GM12878 (cell line): ENCODE results near the gene CREB3L4. TPM values are rescaled to one million over a fixed set of nuclear protein-coding genes. Genes with fewer than 3 reads are reported as not detected.
A peak's percentile ranks its signal among the peaks of the same experiment; 100 is the strongest.

Source experiments
- BMI1 ChIP-seq: fragments of 450-650 bp; IDR thresholded peaks from 2 replicates; pipeline ENCODE4 v1.6.1; 2016; ENCODE audit warnings: mild to moderate bottlenecking, moderate library complexity, borderline replicate concordance
- CBX5 ChIP-seq: sonication (generic); IDR thresholded peaks from 2 replicates; pipeline ENCODE4 v1.6.1; 2016; ENCODE audit warnings: low read depth, moderate library complexity, mild to moderate bottlenecking, inconsistent platforms
- CREB1 ChIP-seq: IDR thresholded peaks from 2 replicates; pipeline ENCODE4 v1.6.1; 2012; ENCODE audit warnings: low read depth, mild to moderate bottlenecking, inconsistent platforms
- EZH2 ChIP-seq: IDR thresholded peaks from 2 replicates; pipeline ENCODE4 v1.6.1; 2012; ENCODE audit warnings: low read depth, mild to moderate bottlenecking, control low read depth, inconsistent platforms, low read length, borderline replicate concordance; ENCODE audit not compliant: control insufficient read depth
- FOXK2 ChIP-seq: fragments of 450-650 bp; IDR thresholded peaks from 2 replicates; pipeline ENCODE4 v1.6.1; 2017; ENCODE audit warnings: mild to moderate bottlenecking, moderate library complexity
- IRF3 ChIP-seq: fragments of 450-650 bp; IDR thresholded peaks from 2 replicates; pipeline ENCODE4 v1.6.1; 2014; ENCODE audit warnings: mild to moderate bottlenecking
- IRF5 ChIP-seq: fragments of 450-650 bp; IDR thresholded peaks from 2 replicates; pipeline ENCODE4 v1.6.1; 2017; ENCODE audit warnings: borderline replicate concordance
- MTA3 ChIP-seq: IDR thresholded peaks from 2 replicates; pipeline ENCODE4 v1.6.1; 2012; ENCODE audit warnings: low read length, inconsistent platforms, borderline replicate concordance
- PKNOX1 ChIP-seq: fragments of 450-650 bp; IDR thresholded peaks from 2 replicates; pipeline ENCODE4 v1.6.1; 2016; ENCODE audit warnings: mild to moderate bottlenecking
- RBBP5 ChIP-seq: fragments of 200-600 bp; sonication (generic); conservative IDR thresholded peaks from 2 replicates; pipeline ENCODE4 v1.6.1; 2016
- TAF1 ChIP-seq: IDR thresholded peaks from 2 replicates; pipeline ENCODE4 v1.6.1; 2011; ENCODE audit warnings: mild to moderate bottlenecking, low read depth, low read length, borderline replicate concordance
- ZNF384 ChIP-seq: IDR thresholded peaks from 2 replicates; pipeline ENCODE4 v1.6.1; 2012; ENCODE audit warnings: low read depth, mild to moderate bottlenecking, low read length, improper control_type of control experiment, borderline replicate concordance
- polyA plus RNA-seq, 11 experiments: library from polyadenylated mRNA; depleted of rRNA in 4 of 11; unstranded in 6 of 11; stranded (reverse) in 5 of 11; fragments of >200 nt; fragmentation: Nextera tagmentation in 4 of 11; fragmentation: Illumina TruSeq in 1 of 11; extraction: Ambion mirVana in 4 of 11; extraction: Trizol in 1 of 11; gene quantifications; 1 replicate in 1 of 11; 2 replicates in 10 of 11; pipeline versions ENCODE4 v1.2.1 to v1.2.3, GENCODE V29; 2011 to 2016; ENCODE audit warnings: inconsistent platforms in 2 of 11, missing spikeins in 2 of 11, low read depth in 1 of 11
- total RNA-seq, 4 experiments: library from RNA; depleted of rRNA in 3 of 4; stranded (reverse); fragments of >200 nt in 3 of 4; fragmentation: Illumina TruSeq in 1 of 4; extraction: Trizol in 1 of 4; gene quantifications; 2 replicates each; pipeline versions ENCODE4 v1.2.1 to v1.2.3, GENCODE V29; 2013 to 2021
- TF ChIP-seq, protein P1 (sequence below): fragments of 450-650 bp; formaldehyde crosslinking; IDR thresholded peaks from 2 replicates; pipeline ENCODE4 v1.4.0; 2022; ENCODE audit warnings: mild to moderate bottlenecking, moderate library complexity
- TF ChIP-seq, protein P2 (sequence below): IDR thresholded peaks from 2 replicates; pipeline ENCODE4 v1.6.1; 2011; ENCODE audit warnings: borderline replicate concordance, low read depth, mild to moderate bottlenecking, moderate library complexity, mixed read lengths, low read length; ENCODE audit not compliant: insufficient read depth; ENCODE audit errors: extremely low read length
- TF ChIP-seq, protein P3 (sequence below): IDR thresholded peaks from 2 replicates; pipeline ENCODE4 v1.6.1; 2011; ENCODE audit warnings: mild to moderate bottlenecking, low read depth, low read length, moderate library complexity; ENCODE audit not compliant: insufficient replicate concordance
- TF ChIP-seq, protein P4 (sequence below): fragments of 450-650 bp; IDR thresholded peaks from 2 replicates; pipeline ENCODE4 v1.6.1; 2017; ENCODE audit warnings: mild to moderate bottlenecking, low read depth, inconsistent platforms; ENCODE audit not compliant: poor library complexity, severe bottlenecking

Gene CREB3L4
- total and polyA plus RNA-seq, 10 of the 15 experiments (the other 5 are each of a cell fraction or from before 2014, with no cell fraction given): 9.7 to 14.0 (median 12.1) TPM

GRCh38 chr1:153922972-153923925 lies 44.5 kb upstream of the CREB3L4 start, which contains the start of gene GATAD2B (continued):
- TF ChIP-seq, protein P1, sequence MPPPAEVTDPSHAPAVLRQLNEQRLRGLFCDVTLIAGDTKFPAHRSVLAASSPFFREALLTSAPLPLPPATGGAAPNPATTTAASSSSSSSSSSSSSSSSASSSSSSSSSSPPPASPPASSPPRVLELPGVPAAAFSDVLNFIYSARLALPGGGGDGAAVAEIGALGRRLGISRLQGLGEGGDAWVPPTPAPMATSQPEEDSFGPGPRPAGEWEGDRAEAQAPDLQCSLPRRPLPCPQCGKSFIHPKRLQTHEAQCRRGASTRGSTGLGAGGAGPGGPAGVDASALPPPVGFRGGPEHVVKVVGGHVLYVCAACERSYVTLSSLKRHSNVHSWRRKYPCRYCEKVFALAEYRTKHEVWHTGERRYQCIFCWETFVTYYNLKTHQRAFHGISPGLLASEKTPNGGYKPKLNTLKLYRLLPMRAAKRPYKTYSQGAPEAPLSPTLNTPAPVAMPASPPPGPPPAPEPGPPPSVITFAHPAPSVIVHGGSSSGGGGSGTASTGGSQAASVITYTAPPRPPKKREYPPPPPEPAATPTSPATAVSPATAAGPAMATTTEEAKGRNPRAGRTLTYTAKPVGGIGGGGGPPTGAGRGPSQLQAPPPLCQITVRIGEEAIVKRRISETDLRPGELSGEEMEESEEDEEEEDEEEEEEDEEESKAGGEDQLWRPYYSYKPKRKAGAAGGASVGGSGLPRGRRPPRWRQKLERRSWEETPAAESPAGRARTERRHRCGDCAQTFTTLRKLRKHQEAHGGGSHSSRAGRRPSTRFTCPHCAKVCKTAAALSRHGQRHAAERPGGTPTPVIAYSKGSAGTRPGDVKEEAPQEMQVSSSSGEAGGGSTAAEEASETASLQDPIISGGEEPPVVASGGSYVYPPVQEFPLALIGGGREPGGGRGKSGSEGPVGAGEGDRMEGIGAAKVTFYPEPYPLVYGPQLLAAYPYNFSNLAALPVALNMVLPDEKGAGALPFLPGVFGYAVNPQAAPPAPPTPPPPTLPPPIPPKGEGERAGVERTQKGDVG: no peak
- TF ChIP-seq, protein P2, sequence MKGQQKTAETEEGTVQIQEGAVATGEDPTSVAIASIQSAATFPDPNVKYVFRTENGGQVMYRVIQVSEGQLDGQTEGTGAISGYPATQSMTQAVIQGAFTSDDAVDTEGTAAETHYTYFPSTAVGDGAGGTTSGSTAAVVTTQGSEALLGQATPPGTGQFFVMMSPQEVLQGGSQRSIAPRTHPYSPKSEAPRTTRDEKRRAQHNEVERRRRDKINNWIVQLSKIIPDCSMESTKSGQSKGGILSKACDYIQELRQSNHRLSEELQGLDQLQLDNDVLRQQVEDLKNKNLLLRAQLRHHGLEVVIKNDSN: no peak
- TF ChIP-seq CBX5: peak; percentile 71; the same call in 1 of the 2 replicates
- TF ChIP-seq, protein P3, sequence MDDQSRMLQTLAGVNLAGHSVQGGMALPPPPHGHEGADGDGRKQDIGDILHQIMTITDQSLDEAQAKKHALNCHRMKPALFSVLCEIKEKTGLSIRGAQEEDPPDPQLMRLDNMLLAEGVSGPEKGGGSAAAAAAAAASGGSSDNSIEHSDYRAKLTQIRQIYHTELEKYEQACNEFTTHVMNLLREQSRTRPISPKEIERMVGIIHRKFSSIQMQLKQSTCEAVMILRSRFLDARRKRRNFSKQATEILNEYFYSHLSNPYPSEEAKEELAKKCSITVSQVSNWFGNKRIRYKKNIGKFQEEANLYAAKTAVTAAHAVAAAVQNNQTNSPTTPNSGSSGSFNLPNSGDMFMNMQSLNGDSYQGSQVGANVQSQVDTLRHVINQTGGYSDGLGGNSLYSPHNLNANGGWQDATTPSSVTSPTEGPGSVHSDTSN: peak; percentile 99
- peak; percentile 74 for TF ChIP-seq CREB1
- no peak for TF ChIP-seq EZH2
- no peak for TF ChIP-seq IRF5
- no peak for TF ChIP-seq RBBP5
- TF ChIP-seq MTA3: no peak
- TF ChIP-seq, protein P4, sequence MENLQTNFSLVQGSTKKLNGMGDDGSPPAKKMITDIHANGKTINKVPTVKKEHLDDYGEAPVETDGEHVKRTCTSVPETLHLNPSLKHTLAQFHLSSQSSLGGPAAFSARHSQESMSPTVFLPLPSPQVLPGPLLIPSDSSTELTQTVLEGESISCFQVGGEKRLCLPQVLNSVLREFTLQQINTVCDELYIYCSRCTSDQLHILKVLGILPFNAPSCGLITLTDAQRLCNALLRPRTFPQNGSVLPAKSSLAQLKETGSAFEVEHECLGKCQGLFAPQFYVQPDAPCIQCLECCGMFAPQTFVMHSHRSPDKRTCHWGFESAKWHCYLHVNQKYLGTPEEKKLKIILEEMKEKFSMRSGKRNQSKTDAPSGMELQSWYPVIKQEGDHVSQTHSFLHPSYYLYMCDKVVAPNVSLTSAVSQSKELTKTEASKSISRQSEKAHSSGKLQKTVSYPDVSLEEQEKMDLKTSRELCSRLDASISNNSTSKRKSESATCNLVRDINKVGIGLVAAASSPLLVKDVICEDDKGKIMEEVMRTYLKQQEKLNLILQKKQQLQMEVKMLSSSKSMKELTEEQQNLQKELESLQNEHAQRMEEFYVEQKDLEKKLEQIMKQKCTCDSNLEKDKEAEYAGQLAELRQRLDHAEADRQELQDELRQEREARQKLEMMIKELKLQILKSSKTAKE: peak; percentile 94
- TF ChIP-seq ZNF384: no peak
- peak; percentile 100 for TF ChIP-seq PKNOX1
- peak; percentile 97 for TF ChIP-seq IRF3
- no peak for TF ChIP-seq BMI1
- peak; percentile 89 for TF ChIP-seq TAF1
- no peak for TF ChIP-seq FOXK2
